ENCODE data around the gene GPR84. TPM values are rescaled to one million over a fixed set of nuclear protein-coding genes. Genes with fewer than 3 reads are reported as not detected.

The GPR84 gene
- total and polyA plus RNA-seq, 2 donors (not counting 3 experiments of a cell fraction or from before 2014, with no cell fraction given): not detected

DNA sequence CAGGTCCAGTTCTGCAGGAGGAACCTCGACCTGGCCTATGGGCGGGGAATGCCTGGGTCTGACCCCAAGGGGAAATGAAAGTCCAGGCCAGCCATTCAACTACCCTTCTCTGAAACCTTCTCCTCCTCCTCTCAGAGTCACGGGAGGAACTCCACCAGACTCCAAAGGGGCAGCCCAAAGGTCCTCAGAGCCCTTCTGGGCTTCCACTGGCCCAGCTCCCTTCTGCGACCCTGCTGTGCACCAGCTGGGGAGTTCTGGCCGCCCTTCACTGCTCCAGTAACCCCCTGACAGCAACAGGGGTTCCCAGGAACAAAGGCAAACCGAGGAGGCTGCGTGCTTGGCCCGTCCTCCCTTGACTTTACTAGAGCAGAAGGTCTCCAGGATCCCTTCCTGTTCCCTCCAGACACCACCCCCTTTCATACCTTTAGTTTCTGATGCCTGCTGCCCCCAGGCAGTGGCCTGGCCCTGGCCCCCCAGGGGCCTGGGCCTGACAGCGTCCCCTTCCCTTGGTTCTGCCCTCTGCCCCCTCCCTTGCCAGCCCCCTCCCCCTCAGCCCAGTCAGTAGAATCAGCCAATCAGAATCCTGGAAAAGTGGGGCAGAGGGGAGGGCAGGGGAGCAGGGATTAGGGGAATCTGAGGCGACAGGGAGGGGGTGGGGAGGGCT lies 21.1 kb upstream of the GPR84 start:
- TF ChIP-seq, protein P1, sequence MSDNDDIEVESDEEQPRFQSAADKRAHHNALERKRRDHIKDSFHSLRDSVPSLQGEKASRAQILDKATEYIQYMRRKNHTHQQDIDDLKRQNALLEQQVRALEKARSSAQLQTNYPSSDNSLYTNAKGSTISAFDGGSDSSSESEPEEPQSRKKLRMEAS (IDR thresholded peaks at IDR 0.05; ENCODE audit: insufficient read depth, insufficient read length): no peak
- TF ChIP-seq GATA2 (IDR thresholded peaks at IDR 0.05; ENCODE audit: insufficient read depth, insufficient read length, low read depth, low read length) (no peak), EZH2 (IDR thresholded peaks at IDR 0.05; ENCODE audit: borderline replicate concordance, low read depth, low read length, severe bottlenecking) (no peak), POLR2A (IDR thresholded peaks at IDR 0.05; ENCODE audit: low read depth, low read length) (no peak), POLR2AphosphoS5 (IDR thresholded peaks at IDR 0.05; ENCODE audit: insufficient read depth, low read depth, low read length) (no peak), FOS (IDR thresholded peaks at IDR 0.05; ENCODE audit: borderline replicate concordance, insufficient read depth, low read length) (no peak), CTCF (IDR thresholded peaks at IDR 0.05; ENCODE audit: extremely low read depth in 1 of 2, insufficient read depth in 1 of 2, low read depth in 1 of 2, low read length in 2 of 2) (no peak), MYC (IDR thresholded peaks at IDR 0.05; ENCODE audit: low read depth, low read length) (no peak), JUN (IDR thresholded peaks at IDR 0.05; ENCODE audit: borderline replicate concordance, insufficient read depth, insufficient read length, low read depth) (no peak)
- FAIRE-seq (no peak), DNase-seq (ENCODE audit: low read depth, low spot score) (no peak)
- no peaks in the 10 kb centered on the region for H3K4me1 ChIP-seq (ENCODE audit: control insufficient read depth, extremely low read depth, insufficient read depth, low read length)
- POLR2A ChIA-PET: no interaction called here
- H3K27me3 ChIP-seq (ENCODE audit: control insufficient read depth in 2 of 2, insufficient read depth in 2 of 2, low read length in 2 of 2): no peaks in the 10 kb centered on the region
- dilution Hi-C loops (cut with MboI; ENCODE audit: extremely low pct_ligation_motif_present, low sequenced_read_pairs): no loop called here
- H4K20me1 ChIP-seq (replicated peaks; ENCODE audit: control insufficient read depth, extremely low read depth, insufficient read depth, low read length): no peaks in the 10 kb centered on the region
- H3K4me2 ChIP-seq (ENCODE audit: insufficient read depth, low read length): no peak overlapping the region
- H3K4me3 ChIP-seq (replicated peaks in 1 of 3; ENCODE audit: insufficient read depth in 1 of 3, low read depth in 1 of 3, low read length in 3 of 3): no peak overlapping the region
- intact Hi-C loops (cut with micrococcal nuclease): no loop called here
- no peaks in the 10 kb centered on the region for H3K9me3 ChIP-seq (replicated peaks; ENCODE audit: control insufficient read depth, insufficient read depth, low read length)
- H3K9ac ChIP-seq (replicated peaks; ENCODE audit: extremely low read depth, insufficient read depth, low read length): no peak overlapping the region
- no TSS peak for BruUV-seq (replicated peaks)
- CTCF ChIA-PET: interaction anchor here (1.2 to 2.1 kb wide), 4 partner anchors 8 to 54 kb away, joined by 4 to 10 read pairs (median 4); no protein-coding TSS in a partner anchor
- no peak overlapping the region for H3K27ac ChIP-seq (ENCODE audit: insufficient read depth, low read depth, low read length)
- H3K9me1 ChIP-seq (replicated peaks; ENCODE audit: control insufficient read depth, extremely low read depth, insufficient read depth, low read length): no peaks in the 10 kb centered on the region
- H3K79me2 ChIP-seq (ENCODE audit: control insufficient read depth, insufficient read depth, low read length): no peaks in the 10 kb centered on the region
- H2AFZ ChIP-seq (ENCODE audit: low read depth, low read length): no peak overlapping the region
- H3K36me3 ChIP-seq (ENCODE audit: control insufficient read depth in 2 of 2, extremely low read depth in 1 of 2, insufficient read depth in 2 of 2, low read length in 2 of 2): no peaks in the 10 kb centered on the region

Data from endothelial cell of umbilical vein (primary cell).